Breast epithelium (tissue), 4 donors: ENCODE measurements around the gene CASZ1. TPM values are rescaled to one million over a fixed set of nuclear protein-coding genes. Genes with fewer than 3 reads are reported as not detected.

Experiments
- DNase-seq, 2 donors: peaks; one replicate each; pipeline ENCODE4 v3.0.0-alpha.2; 2019; ENCODE audit warnings: low spot score in 2 of 2
- H3K27ac ChIP-seq, 2 donors: fragments of 200-600 bp; sonication (generic) in 1 of 2; one replicate each; pipeline ENCODE4 v1.5.1; 2016 to 2019; ENCODE audit warnings: mild to moderate bottlenecking in 1 of 2
- H3K27me3 ChIP-seq, 2 donors: fragments of 200-600 bp; sonication (generic) in 1 of 2; one replicate each; pipeline versions ENCODE4 v1.5.1 to v1.6.0; 2017 to 2019; ENCODE audit warnings: control low read depth in 1 of 2, mild to moderate bottlenecking in 1 of 2
- H3K36me3 ChIP-seq: fragments of 200-600 bp; one replicate; pipeline ENCODE4 v1.5.1; 2019
- H3K4me1 ChIP-seq, 2 donors: fragments of 200-600 bp; sonication (generic); one replicate each; pipeline ENCODE4 v1.5.1; 2016 to 2019; ENCODE audit warnings: control low read depth in 1 of 2
- H3K4me3 ChIP-seq, 3 donors: fragments of 200-600 bp; sonication (generic); 1 replicate in 2 of 3; 2 replicates in 1 of 3; pipeline ENCODE4 v1.5.1; 2016 to 2019; ENCODE audit warnings: mild to moderate bottlenecking in 3 of 3, moderate library complexity in 2 of 3
- H3K9me3 ChIP-seq, 2 donors: fragments of 200-600 bp; sonication (generic) in 1 of 2; one replicate each; pipeline ENCODE4 v1.5.1; 2016 to 2019; ENCODE audit warnings: control low read depth in 1 of 2
- CTCF ChIP-seq, 3 donors: fragments of 450-650 bp; IDR thresholded peaks; one replicate each; pipeline ENCODE4 v1.5.1; 2016 to 2017; ENCODE audit warnings: antibody characterized with exemption in 3 of 3, mild to moderate bottlenecking in 3 of 3, moderate library complexity in 3 of 3
- POLR2A ChIP-seq: fragments of 450-650 bp; IDR thresholded peaks from one replicate; pipeline ENCODE4 v1.6.1; 2016; ENCODE audit warnings: antibody characterized with exemption, mild to moderate bottlenecking, moderate library complexity
- POLR2AphosphoS5 ChIP-seq, 3 donors: sonication (generic); formaldehyde crosslinking; IDR thresholded peaks; one replicate each; pipeline ENCODE4 v1.6.1; 2017; ENCODE audit warnings: antibody characterized with exemption in 3 of 3
- intact Hi-C: fragments of 100-400 bp; cut with DNase I; formaldehyde crosslinking; loops from one replicate; pipeline ENCODE4 v1.15.1; 2023; ENCODE audit warnings: low total_unique reads
- total RNA-seq, 3 donors: library from RNA; depleted of rRNA; stranded (reverse); fragments of >200 nt; gene quantifications; one replicate each; pipeline ENCODE4 v1.1.0, GENCODE V29; 2016

The CASZ1 gene
- total RNA-seq, 3 donors from 2014 or later = 1.1 to 39.1 (median 32.4) TPM

- intact Hi-C loops = no loop called here
- H3K4me1 ChIP-seq = no peaks in the 10 kb centered on the region
- no peak for DNase-seq
- H3K27me3 ChIP-seq = peaks cover 0 to 3% of the 10 kb centered on the region in 2 donors
- H3K27ac ChIP-seq = no peak overlapping the region
- TF ChIP-seq POLR2AphosphoS5 (IDR thresholded peaks at IDR 0.05) = no peak
- TF ChIP-seq POLR2A = no peak
- no peak for TF ChIP-seq CTCF (IDR thresholded peaks at IDR 0.05)
- H3K4me3 ChIP-seq = no peak overlapping the region
- no peaks in the 10 kb centered on the region for H3K36me3 ChIP-seq
- H3K9me3 ChIP-seq = no peaks in the 10 kb centered on the region
Measured at GRCh38 chr1:10813799-10814198, 17.4 kb upstream of the CASZ1 start.

GRCh38 chr1:10812387-10812915, 16.0 kb upstream of the CASZ1 start:
- TF ChIP-seq POLR2AphosphoS5 (IDR thresholded peaks at IDR 0.05) = no peak
- TF ChIP-seq POLR2A = no peak
- TF ChIP-seq CTCF (IDR thresholded peaks at IDR 0.05) = no peak
- DNase-seq = no peak

GRCh38 chr1:10808441-10808840, 12.0 kb upstream of the CASZ1 start:
- Histone ChIP-seq H3K27ac (no peak overlapping the region), H3K27me3 (peaks cover 0 to 12% of the 10 kb centered on the region in 2 donors), H3K4me3 (no peak overlapping the region), H3K4me1 (peaks cover under 1 to 7% of the 10 kb centered on the region in 2 donors), H3K9me3 (no peaks in the 10 kb centered on the region), H3K36me3 (no peaks in the 10 kb centered on the region)
- no peak for DNase-seq
- no peak for TF ChIP-seq CTCF (IDR thresholded peaks at IDR 0.05)
- no peak for TF ChIP-seq POLR2A
- no peak for TF ChIP-seq POLR2AphosphoS5 (IDR thresholded peaks at IDR 0.05)
- intact Hi-C loops = loop anchor here (5.0 kb wide), 1 partner anchor 906 kb away; no protein-coding TSS in a partner anchor

More at GRCh38 chr1:10812387-10812915, 16.0 kb upstream of the CASZ1 start:
- Histone ChIP-seq H3K9me3 (no peaks in the 10 kb centered on the region), H3K4me3 (no peak overlapping the region), H3K27ac (no peak overlapping the region), H3K36me3 (no peaks in the 10 kb centered on the region), H3K4me1 (no peaks in the 10 kb centered on the region), H3K27me3 (peaks cover 0 to 3% of the 10 kb centered on the region in 2 donors)
- intact Hi-C loops = no loop called here

- Histone ChIP-seq H3K4me3 (no peak overlapping the region), H3K4me1 (peaks cover 2 to 7% of the 10 kb centered on the region in 2 donors), H3K9me3 (no peaks in the 10 kb centered on the region), H3K27me3 (peaks cover 0 to 12% of the 10 kb centered on the region in 2 donors), H3K36me3 (no peaks in the 10 kb centered on the region), H3K27ac (no peak overlapping the region)
- intact Hi-C loops = loop anchor here (5.0 kb wide), 1 partner anchor 905 kb away; no protein-coding TSS in a partner anchor
- TF ChIP-seq CTCF (IDR thresholded peaks at IDR 0.05) (no peak), POLR2AphosphoS5 (IDR thresholded peaks at IDR 0.05) (no peak), POLR2A (no peak)
- no peak for DNase-seq
Measured at GRCh38 chr1:10806966-10807365, 10.5 kb upstream of the CASZ1 start.

- Histone ChIP-seq H3K27ac (peak overlapping the region; percentile 90 to 93), H3K9me3 (no peaks in the 10 kb centered on the region), H3K4me1 (peaks cover 2 to 7% of the 10 kb centered on the region in 2 donors), H3K27me3 (peaks cover 0 to 9% of the 10 kb centered on the region in 2 donors), H3K36me3 (no peaks in the 10 kb centered on the region), H3K4me3 (peak overlapping the region in 2 of 3 donors; percentile 34 to 42)
- intact Hi-C loops = no loop called here
- peak; percentile 87 to 88 for DNase-seq
- TF ChIP-seq CTCF (IDR thresholded peaks at IDR 0.05) = no peak
- peak; percentile 26 to 56 (median 43) for TF ChIP-seq POLR2AphosphoS5 (IDR thresholded peaks at IDR 0.05)
- no peak for TF ChIP-seq POLR2A
Measured at GRCh38 chr1:10803971-10804820, 7.8 kb upstream of the CASZ1 start.
